GM19035 (cell line): ENCODE results near the gene OR4C13.
"Not testable (repeated sequence)": the region's sequence is repeated elsewhere in the genome, so short reads cannot be mapped to it uniquely, and the experiment has no call there.

ENCODE experiments used
- ATAC-seq: cut with Tn5 transposase; IDR thresholded peaks from one replicate; pipeline ENCODE4 v1.9.1; 2021; ENCODE audit not compliant: unreplicated experiment

The OR4C13 gene

GRCh38 chr11:49952091-49952490 lies at the start of gene OR4C13:
Gene OR4C13 (plus strand): TSS chr11:49952391. CDS start chr11:49952423, 32 bp downstream.
- ATAC-seq, result no peak

DNA sequence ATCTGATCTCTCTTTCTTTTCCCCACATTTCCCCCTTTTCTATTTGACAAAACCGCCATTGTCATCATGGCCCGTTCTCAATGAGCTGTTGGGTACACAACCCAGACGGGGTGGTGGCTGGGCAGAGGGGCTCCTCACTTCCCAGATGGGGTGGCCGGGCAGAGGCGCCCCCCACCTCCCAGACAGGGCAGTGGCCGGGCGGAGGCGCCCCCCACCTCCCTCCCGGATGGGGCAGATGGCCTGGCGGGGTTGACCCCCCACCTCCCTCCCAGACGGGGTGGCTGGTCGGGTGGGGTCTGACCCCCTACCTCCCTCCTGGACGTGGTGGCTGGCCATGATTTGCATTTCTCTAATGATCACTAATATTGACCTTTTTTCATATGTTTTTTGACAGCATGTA lies 40.7 kb upstream of the OR4C13 start:
- not testable (repeated sequence) for ATAC-seq

- ATAC-seq, result not testable (repeated sequence)
Observed at GRCh38 chr11:49948701-49949100, 3.5 kb upstream of the OR4C13 start.

- ATAC-seq, result not testable (repeated sequence)
Observed at GRCh38 chr11:49973439-49973838, 21.2 kb downstream of the OR4C13 start.

GRCh38 chr11:49982435-49982834 lies 30.2 kb downstream of the OR4C13 start, which contains the start of gene OR4C12:
Gene OR4C12 (minus strand): TSS chr11:49982535. CDS start chr11:49982501, 34 bp downstream.
- ATAC-seq, result not testable (repeated sequence)

DNA sequence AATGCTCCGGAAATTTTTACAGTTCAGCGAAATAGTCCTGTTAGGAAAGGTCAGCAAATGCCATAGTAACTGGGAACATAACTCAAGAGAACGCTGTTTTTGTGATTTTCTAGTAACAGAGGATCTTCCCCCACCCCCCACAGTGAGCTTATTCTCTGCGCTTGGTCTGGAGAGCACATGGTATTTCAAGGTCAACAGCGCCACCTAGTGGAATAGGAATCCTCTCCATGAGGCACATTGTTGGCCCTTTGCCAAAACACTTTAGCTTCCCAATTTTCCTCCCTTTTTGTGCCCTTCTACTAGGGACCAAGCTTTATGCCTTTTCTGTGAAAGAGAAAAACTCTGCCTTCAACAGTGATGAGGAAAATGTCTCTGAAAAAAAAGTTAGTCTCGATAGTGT lies 43.4 kb downstream of the OR4C13 start:
- ATAC-seq, result no peak
